ENCODE data around the gene CDK1. TPM values are rescaled to one million over a fixed set of nuclear protein-coding genes. Genes with fewer than 3 reads are reported as not detected.
A peak's percentile ranks its signal among the peaks of the same experiment; 100 is the strongest.

CDK1 gene
- total RNA-seq, 3 donors from 2014 or later = 2.7 to 21.2 (median 6.6) TPM

GRCh38 chr10:60733517-60733822, 44.8 kb upstream of the CDK1 start:
- no peaks in the 10 kb centered on the region for H3K4me1 ChIP-seq (ENCODE audit: low read depth)
- peak in 1 of 3 donors; percentile 86 for DNase-seq
- intact Hi-C loops (cut with DNase I, micrococcal nuclease) = no loop called here

GRCh38 chr10:60733826-60734225, 44.5 kb upstream of the CDK1 start:
- TF ChIP-seq CTCF (IDR thresholded peaks at IDR 0.05) = no peak
- intact Hi-C loops (cut with DNase I, micrococcal nuclease) = no loop called here
- no peaks in the 10 kb centered on the region for H3K4me1 ChIP-seq (ENCODE audit: low read depth)
- H3K36me3 ChIP-seq (ENCODE audit: low read depth) = no peaks in the 10 kb centered on the region
- H3K9me3 ChIP-seq = no peaks in the 10 kb centered on the region
- no peak overlapping the region for H3K4me3 ChIP-seq
- no peak for ATAC-seq
- DNase-seq = peak in 2 of 3 donors; percentile 6 to 27

More at GRCh38 chr10:60733517-60733822, 44.8 kb upstream of the CDK1 start:
- no peak for TF ChIP-seq CTCF (IDR thresholded peaks at IDR 0.05)
- Histone ChIP-seq H3K4me3 (peak overlapping the region; percentile 56), H3K36me3 (ENCODE audit: low read depth) (no peaks in the 10 kb centered on the region), H3K9me3 (no peaks in the 10 kb centered on the region)
- ATAC-seq = peak; percentile 96

- no peak for ATAC-seq
- Histone ChIP-seq H3K36me3 (ENCODE audit: low read depth) (no peaks in the 10 kb centered on the region), H3K4me1 (ENCODE audit: low read depth) (no peaks in the 10 kb centered on the region), H3K4me3 (no peak overlapping the region), H3K9me3 (no peaks in the 10 kb centered on the region)
- intact Hi-C loops (cut with DNase I, micrococcal nuclease) = no loop called here
- no peak for DNase-seq
- no peak for TF ChIP-seq CTCF (IDR thresholded peaks at IDR 0.05)
Observed at GRCh38 chr10:60734226-60734625, 44.1 kb upstream of the CDK1 start.

- intact Hi-C loops (cut with DNase I, micrococcal nuclease) = no loop called here
- no peak for TF ChIP-seq CTCF (IDR thresholded peaks at IDR 0.05)
- DNase-seq (peak in 2 of 3 donors; percentile 55 to 80), ATAC-seq (peak; percentile 34)
- no peaks in the 10 kb centered on the region for H3K36me3 ChIP-seq (ENCODE audit: low read depth)
- no peaks in the 10 kb centered on the region for H3K4me1 ChIP-seq (ENCODE audit: low read depth)
- no peaks in the 10 kb centered on the region for H3K9me3 ChIP-seq
- no peak overlapping the region for H3K4me3 ChIP-seq
Observed at GRCh38 chr10:60735244-60735643, 43.0 kb upstream of the CDK1 start.

- Histone ChIP-seq H3K4me3 (no peak overlapping the region), H3K9me3 (no peaks in the 10 kb centered on the region), H3K4me1 (ENCODE audit: low read depth) (no peaks in the 10 kb centered on the region), H3K36me3 (ENCODE audit: low read depth) (no peaks in the 10 kb centered on the region)
- no peak for TF ChIP-seq CTCF (IDR thresholded peaks at IDR 0.05)
- no peak for ATAC-seq
- intact Hi-C loops (cut with DNase I, micrococcal nuclease) = no loop called here
- DNase-seq = no peak
Observed at GRCh38 chr10:60737242-60737641, 41.0 kb upstream of the CDK1 start.

GRCh38 chr10:60739558-60739957, 38.7 kb upstream of the CDK1 start:
- DNase-seq (no peak), ATAC-seq (no peak)
- H3K4me3 ChIP-seq = no peak overlapping the region
- no peak for TF ChIP-seq CTCF (IDR thresholded peaks at IDR 0.05)
- intact Hi-C loops (cut with DNase I, micrococcal nuclease) = no loop called here
- H3K36me3 ChIP-seq (ENCODE audit: low read depth) = no peaks in the 10 kb centered on the region
- H3K4me1 ChIP-seq (ENCODE audit: low read depth) = no peaks in the 10 kb centered on the region
- H3K9me3 ChIP-seq = no peaks in the 10 kb centered on the region

All from mucosa of descending colon (tissue), 3 donors.